Measurements from ENCODE around the gene INPP5J. TPM values are rescaled to one million over a fixed set of nuclear protein-coding genes. Genes with fewer than 3 reads are reported as not detected.
"Not testable (repeated sequence)": the region's sequence is repeated elsewhere in the genome, so short reads cannot be mapped to it uniquely, and the experiment has no call there.

Gene INPP5J
- 10 to 100 TPM; 12.2 to 93.7 (median 48.0) TPM for polyA plus RNA-seq
- long read RNA-seq, donor 1, partial matches to known transcripts: 5 of 7 reads
- long read RNA-seq, donor 1, other reads (novel, unspliced or antisense): 0 of 7 reads
- long read RNA-seq, donor 2, partial matches to known transcripts: 0 of 2 reads
- long read RNA-seq, donor 2, other reads (novel, unspliced or antisense): 0 of 2 reads
- long read RNA-seq, donor 3: 0 reads
- long read RNA-seq, donor 4: 0 reads
- long read RNA-seq, donor 5: 0 reads
- long read RNA-seq, donor 6, partial matches to known transcripts: 0 of 2 reads
- long read RNA-seq, donor 6, other reads (novel, unspliced or antisense): 0 of 2 reads
- long read RNA-seq, donor 7, partial matches to known transcripts: 0 of 1 reads
- long read RNA-seq, donor 7, other reads (novel, unspliced or antisense): 0 of 1 reads
- long read RNA-seq, donor 8: 0 reads
- long read RNA-seq, donor 9, partial matches to known transcripts: 0 of 1 reads
- long read RNA-seq, donor 9, other reads (novel, unspliced or antisense): 0 of 1 reads
- long read RNA-seq, donor 10, partial matches to known transcripts: 0 of 3 reads
- long read RNA-seq, donor 10, other reads (novel, unspliced or antisense): 0 of 3 reads

- DNase-seq (peak; percentile 94 to 95), FAIRE-seq (no peak)
- Histone ChIP-seq H3K36me3 (ENCODE audit: control insufficient read depth in 3 of 3, insufficient read depth in 2 of 3, low read depth in 1 of 3, low read length in 3 of 3) (peaks cover 0 to 30% (median 0%) of the 10 kb centered on the region in 3 donors), H3K27ac (ENCODE audit: low read depth in 1 of 3, low read length in 2 of 3) (peak within 1 kb of the TSS; percentile 88 to 95 (median 92)), H3K9me3 (ENCODE audit: control insufficient read depth in 2 of 2, insufficient read depth in 1 of 2, low read depth in 1 of 2, low read length in 1 of 2) (no peaks in the 10 kb centered on the region), H3K4me3 (ENCODE audit: low read depth in 1 of 3, low read length in 3 of 3) (peak within 1 kb of the TSS; percentile 49 to 77 (median 71)), H3K27me3 (ENCODE audit: control insufficient read depth in 3 of 3, insufficient read depth in 3 of 3, low read length in 3 of 3) (no peaks in the 10 kb centered on the region), H3K4me1 (ENCODE audit: control insufficient read depth in 3 of 3, insufficient read depth in 2 of 3, low read depth in 1 of 3, low read length in 2 of 3) (peaks cover 0 to 33% (median 6%) of the 10 kb centered on the region in 3 donors)
- 9 to 30% (median 15%) methylated on average over 10 of the region's 10 CpGs for WGBS, 3 donors
Measured at GRCh38 chr22:31122532-31123291, at the start of gene INPP5J. INPP5J (plus strand) TSS chr22:31122966; CDS start chr22:31123015, 49 bp downstream.

DNA sequence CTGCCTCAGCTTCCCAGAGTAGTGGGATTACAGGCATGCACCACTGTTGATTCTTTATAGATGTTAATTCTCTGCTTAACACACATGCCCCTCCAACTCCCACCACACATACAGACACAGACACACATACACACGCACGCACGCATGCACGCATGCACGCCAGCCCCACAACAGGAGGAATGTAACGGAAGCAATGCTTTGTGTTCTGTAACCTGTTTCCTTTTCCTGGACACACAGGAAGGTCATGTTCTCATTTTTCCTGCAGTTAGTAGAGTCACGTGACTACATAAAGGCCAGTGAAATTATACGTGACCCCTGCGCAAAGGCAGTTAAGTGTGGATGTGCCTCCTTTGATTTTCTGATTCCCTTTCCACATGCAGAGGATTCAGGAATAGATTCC is 49.6 kb upstream of the INPP5J start:
- H3K4me1 ChIP-seq (ENCODE audit: control insufficient read depth in 3 of 3, insufficient read depth in 2 of 3, low read depth in 1 of 3, low read length in 2 of 3): peaks cover 0 to 10% (median 0%) of the 10 kb centered on the region in 3 donors
- H3K27me3 ChIP-seq (ENCODE audit: control insufficient read depth in 3 of 3, insufficient read depth in 3 of 3, low read length in 3 of 3); H3K27ac ChIP-seq (ENCODE audit: low read depth in 1 of 3, low read length in 2 of 3); H3K4me3 ChIP-seq (ENCODE audit: low read depth in 1 of 3, low read length in 3 of 3); FAIRE-seq; H3K9me3 ChIP-seq (ENCODE audit: control insufficient read depth in 2 of 2, insufficient read depth in 1 of 2, low read depth in 1 of 2, low read length in 1 of 2); DNase-seq; H3K36me3 ChIP-seq (ENCODE audit: control insufficient read depth in 3 of 3, insufficient read depth in 2 of 3, low read depth in 1 of 3, low read length in 3 of 3): not testable (repeated sequence)
- 78 to 90% (median 81%) methylated on average over 9 of the region's 9 CpGs for WGBS, 3 donors

DNA sequence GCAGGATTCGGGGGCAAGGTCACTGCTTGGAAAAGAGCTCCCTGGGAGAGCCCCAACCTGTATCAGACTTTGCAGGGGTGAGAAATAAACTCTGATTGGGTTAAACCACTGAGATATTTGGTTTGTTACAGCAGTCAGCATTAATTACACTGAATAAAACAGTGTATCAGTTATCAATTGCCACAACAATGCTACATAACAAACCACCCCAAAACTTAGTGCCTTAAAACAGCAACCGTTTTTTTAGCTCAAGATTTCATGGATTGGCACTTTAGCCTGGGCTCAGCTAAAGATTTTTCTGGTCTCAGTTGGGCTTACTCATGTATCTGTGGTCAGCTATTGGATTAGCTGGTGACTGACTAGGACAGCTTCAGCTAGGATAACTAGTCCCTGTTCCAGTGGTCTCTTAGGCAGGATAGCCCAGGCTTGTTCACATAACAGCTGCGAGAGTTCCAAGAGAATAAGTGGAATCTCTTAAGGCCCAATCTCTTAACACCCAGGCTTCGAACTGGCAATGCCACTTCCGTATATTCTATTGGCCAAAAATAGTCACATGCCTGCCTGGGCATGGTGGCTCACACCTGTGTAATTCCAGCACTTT is 49.1 kb upstream of the INPP5J start:
- not testable (repeated sequence) for FAIRE-seq; H3K27me3 ChIP-seq (ENCODE audit: control insufficient read depth in 3 of 3, insufficient read depth in 3 of 3, low read length in 3 of 3); H3K9me3 ChIP-seq (ENCODE audit: control insufficient read depth in 2 of 2, insufficient read depth in 1 of 2, low read depth in 1 of 2, low read length in 1 of 2); H3K27ac ChIP-seq (ENCODE audit: low read depth in 1 of 3, low read length in 2 of 3); H3K4me3 ChIP-seq (ENCODE audit: low read depth in 1 of 3, low read length in 3 of 3); H3K36me3 ChIP-seq (ENCODE audit: control insufficient read depth in 3 of 3, insufficient read depth in 2 of 3, low read depth in 1 of 3, low read length in 3 of 3); DNase-seq
- H3K4me1 ChIP-seq (ENCODE audit: control insufficient read depth in 3 of 3, insufficient read depth in 2 of 3, low read depth in 1 of 3, low read length in 2 of 3): peaks cover 0 to 15% (median 0%) of the 10 kb centered on the region in 3 donors
- WGBS, 3 donors: 78 to 88% (median 80%) methylated on average over 4 to 5 of the region's 5 CpGs

GRCh38 chr22:31075961-31076360 is 46.8 kb upstream of the INPP5J start:
- 58 to 78% (median 76%) methylated on average over 13 to 15 of the region's 15 CpGs for WGBS, 3 donors
- Histone ChIP-seq H3K4me1 (ENCODE audit: control insufficient read depth in 3 of 3, insufficient read depth in 2 of 3, low read depth in 1 of 3, low read length in 2 of 3) (peaks cover 0 to 33% (median 0%) of the 10 kb centered on the region in 3 donors), H3K9me3 (ENCODE audit: control insufficient read depth in 2 of 2, insufficient read depth in 1 of 2, low read depth in 1 of 2, low read length in 1 of 2) (no peaks in the 10 kb centered on the region), H3K4me3 (ENCODE audit: low read depth in 1 of 3, low read length in 3 of 3) (no peak overlapping the region), H3K27ac (ENCODE audit: low read depth in 1 of 3, low read length in 2 of 3) (peak overlapping the region in 2 of 3 donors; percentile 69 to 91), H3K36me3 (ENCODE audit: control insufficient read depth in 3 of 3, insufficient read depth in 2 of 3, low read depth in 1 of 3, low read length in 3 of 3) (no peaks in the 10 kb centered on the region), H3K27me3 (ENCODE audit: control insufficient read depth in 3 of 3, insufficient read depth in 3 of 3, low read length in 3 of 3) (no peaks in the 10 kb centered on the region)
- no peak for FAIRE-seq
- peak in 1 of 2 donors; percentile 44 for DNase-seq

GRCh38 chr22:31077681-31078080 is 45.1 kb upstream of the INPP5J start:
- no peak for DNase-seq
- peak overlapping the region in 2 of 3 donors; percentile 14 to 95 for H3K27ac ChIP-seq (ENCODE audit: low read depth in 1 of 3, low read length in 2 of 3)
- no peak for FAIRE-seq
- H3K27me3 ChIP-seq (ENCODE audit: control insufficient read depth in 3 of 3, insufficient read depth in 3 of 3, low read length in 3 of 3): no peaks in the 10 kb centered on the region
- H3K9me3 ChIP-seq (ENCODE audit: control insufficient read depth in 2 of 2, insufficient read depth in 1 of 2, low read depth in 1 of 2, low read length in 1 of 2): no peaks in the 10 kb centered on the region
- H3K4me3 ChIP-seq (ENCODE audit: low read depth in 1 of 3, low read length in 3 of 3): no peak overlapping the region
- peaks cover 2 to 44% (median 3%) of the 10 kb centered on the region in 3 donors for H3K4me1 ChIP-seq (ENCODE audit: control insufficient read depth in 3 of 3, insufficient read depth in 2 of 3, low read depth in 1 of 3, low read length in 2 of 3)
- 80 to 90% (median 82%) methylated on average over 6 of the region's 6 CpGs for WGBS, 3 donors
- peaks cover 0 to 7% (median 0%) of the 10 kb centered on the region in 3 donors for H3K36me3 ChIP-seq (ENCODE audit: control insufficient read depth in 3 of 3, insufficient read depth in 2 of 3, low read depth in 1 of 3, low read length in 3 of 3)

DNA sequence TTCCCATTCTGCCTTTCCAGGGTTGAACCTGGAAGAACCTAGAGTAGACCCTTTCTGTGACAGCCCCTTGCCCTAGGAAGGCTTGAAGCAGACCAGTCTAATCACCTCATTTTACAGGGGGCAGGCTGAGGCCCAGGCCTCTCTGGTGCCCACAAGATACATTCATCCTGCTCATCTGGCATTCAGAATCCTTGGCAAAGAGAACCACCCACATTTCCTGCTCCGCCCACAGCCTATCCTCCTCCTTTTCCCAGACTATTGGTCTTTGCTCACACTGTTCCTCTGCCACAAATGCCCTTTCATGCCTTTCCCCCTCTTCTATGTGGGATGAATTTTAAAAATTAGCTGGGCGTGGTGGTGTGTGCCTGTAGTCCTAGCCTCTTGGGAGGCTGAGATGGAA is 44.4 kb upstream of the INPP5J start:
- not testable (repeated sequence) for FAIRE-seq
- H3K27ac ChIP-seq (ENCODE audit: low read depth in 1 of 3, low read length in 2 of 3): peak overlapping the region in 2 of 3 donors; percentile 89 to 95
- DNase-seq: peak; percentile 52 to 59

DNA sequence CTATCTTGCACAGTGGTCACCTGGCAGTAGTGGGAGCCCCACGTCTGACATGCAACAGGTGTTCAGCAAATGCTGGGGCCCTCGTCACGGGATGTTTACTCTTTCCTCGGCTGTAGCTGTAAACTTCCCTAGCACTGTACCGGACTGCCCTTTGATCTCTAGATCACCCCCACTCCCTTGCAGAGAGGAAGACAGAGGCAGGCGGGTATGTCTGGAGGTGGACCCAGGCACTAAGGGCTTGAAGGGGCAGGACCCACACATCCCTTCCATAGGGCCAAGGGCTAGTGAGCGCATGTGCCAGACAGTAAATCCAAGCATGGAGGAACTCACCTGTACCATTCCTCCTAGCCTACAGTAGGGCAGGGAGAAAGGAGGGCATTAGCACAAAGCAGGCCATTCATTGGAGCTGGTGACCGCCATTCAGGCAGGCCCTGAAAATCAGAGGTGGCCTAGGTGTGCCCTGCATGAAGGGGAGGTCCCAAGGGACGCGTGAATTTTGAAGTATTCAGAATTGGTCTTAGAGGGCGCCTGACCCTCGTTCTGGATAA is 43.6 kb upstream of the INPP5J start:
- H3K9me3 ChIP-seq (ENCODE audit: control insufficient read depth in 2 of 2, insufficient read depth in 1 of 2, low read depth in 1 of 2, low read length in 1 of 2): no peaks in the 10 kb centered on the region
- peaks cover 0 to 22% (median 0%) of the 10 kb centered on the region in 3 donors for H3K36me3 ChIP-seq (ENCODE audit: control insufficient read depth in 3 of 3, insufficient read depth in 2 of 3, low read depth in 1 of 3, low read length in 3 of 3)
- H3K27me3 ChIP-seq (ENCODE audit: control insufficient read depth in 3 of 3, insufficient read depth in 3 of 3, low read length in 3 of 3): no peaks in the 10 kb centered on the region
- FAIRE-seq (no peak), DNase-seq (peak; percentile 88 to 96)
- WGBS, 3 donors: 14 to 56% (median 26%) methylated on average over 12 of the region's 12 CpGs
- peak overlapping the region; percentile 68 to 95 (median 89) for H3K27ac ChIP-seq (ENCODE audit: low read depth in 1 of 3, low read length in 2 of 3)
- H3K4me1 ChIP-seq (ENCODE audit: control insufficient read depth in 3 of 3, insufficient read depth in 2 of 3, low read depth in 1 of 3, low read length in 2 of 3): peaks cover 5 to 58% (median 7%) of the 10 kb centered on the region in 3 donors
- H3K4me3 ChIP-seq (ENCODE audit: low read depth in 1 of 3, low read length in 3 of 3): no peak overlapping the region

More for the DNA sequence above, 44.4 kb upstream of the INPP5J start:
- H3K27me3 ChIP-seq (ENCODE audit: control insufficient read depth in 3 of 3, insufficient read depth in 3 of 3, low read length in 3 of 3); H3K4me3 ChIP-seq (ENCODE audit: low read depth in 1 of 3, low read length in 3 of 3); H3K9me3 ChIP-seq (ENCODE audit: control insufficient read depth in 2 of 2, insufficient read depth in 1 of 2, low read depth in 1 of 2, low read length in 1 of 2): not testable (repeated sequence)
- peaks cover 0 to 15% (median 0%) of the 10 kb centered on the region in 3 donors for H3K36me3 ChIP-seq (ENCODE audit: control insufficient read depth in 3 of 3, insufficient read depth in 2 of 3, low read depth in 1 of 3, low read length in 3 of 3)
- H3K4me1 ChIP-seq (ENCODE audit: control insufficient read depth in 3 of 3, insufficient read depth in 2 of 3, low read depth in 1 of 3, low read length in 2 of 3): peaks cover 2 to 51% (median 5%) of the 10 kb centered on the region in 3 donors
- 44 to 68% (median 47%) methylated on average over 2 of the region's 2 CpGs for whole genome bisulfite sequencing, 3 donors

Data from small intestine (tissue), 16 donors.